H9 (cell line): ENCODE measurements around the gene CTSE. TPM values are rescaled to one million over a fixed set of nuclear protein-coding genes. Genes with fewer than 3 reads are reported as not detected.

Experiments used
- DNase-seq: peaks from one replicate; pipeline ENCODE4 v3.0.0-alpha.2; 2017
- H2AFZ ChIP-seq: one replicate; pipeline ENCODE4 v1.6.1; 2013; ENCODE audit warnings: mild to moderate bottlenecking, low read length, control low read depth, moderate library complexity
- H2AK5ac ChIP-seq: 2 replicates; pipeline ENCODE4 v1.6.1; 2013; ENCODE audit warnings: low read length, control low read depth, mixed read lengths; ENCODE audit not compliant: insufficient read length
- H2BK120ac ChIP-seq: one replicate; pipeline ENCODE4 v1.6.1; 2013; ENCODE audit warnings: low read depth, mild to moderate bottlenecking, low read length, control low read depth, inconsistent platforms; ENCODE audit not compliant: poor library complexity, severe bottlenecking
- H2BK12ac ChIP-seq: 2 replicates; pipeline ENCODE4 v1.6.1; 2013; ENCODE audit warnings: low read length, control low read depth, mixed read lengths, low read depth; ENCODE audit not compliant: insufficient read length
- H2BK15ac ChIP-seq: 2 replicates; pipeline ENCODE4 v1.6.1; 2013; ENCODE audit warnings: low read depth, low read length, control low read depth
- H2BK20ac ChIP-seq: one replicate; pipeline ENCODE4 v1.6.1; 2013; ENCODE audit warnings: low read depth, mild to moderate bottlenecking, low read length, control low read depth, inconsistent platforms; ENCODE audit not compliant: poor library complexity, severe bottlenecking
- H2BK5ac ChIP-seq: 2 replicates; pipeline ENCODE4 v1.6.1; 2013; ENCODE audit warnings: low read length, control low read depth, mixed read lengths; ENCODE audit not compliant: insufficient read length
- H3K14ac ChIP-seq: 2 replicates; pipeline ENCODE4 v1.6.1; 2013; ENCODE audit warnings: low read length, control low read depth; ENCODE audit not compliant: insufficient read depth
- H3K18ac ChIP-seq: 2 replicates; pipeline ENCODE4 v1.6.1; 2013; ENCODE audit warnings: low read depth, mild to moderate bottlenecking, mixed read lengths, low read length, control low read depth; ENCODE audit not compliant: insufficient read length
- H3K23ac ChIP-seq: 2 replicates; pipeline ENCODE4 v1.6.1; 2013; ENCODE audit warnings: low read length, control low read depth, mixed read lengths, low read depth; ENCODE audit not compliant: insufficient read length
- H3K23me2 ChIP-seq: 2 replicates; pipeline ENCODE4 v1.6.1; 2013; ENCODE audit warnings: low read depth, mild to moderate bottlenecking, mixed read lengths, low read length, control low read depth; ENCODE audit not compliant: insufficient read length, poor library complexity, severe bottlenecking
- H3K27ac ChIP-seq: 2 replicates; pipeline ENCODE4 v1.5.1; 2013; ENCODE audit warnings: low read length, control low read depth, mixed read lengths, low read depth; ENCODE audit not compliant: insufficient read length
- H3K27me3 ChIP-seq: 2 replicates; pipeline ENCODE4 v1.6.1; 2013; ENCODE audit warnings: low read length, control low read depth, inconsistent platforms; ENCODE audit not compliant: insufficient read depth
- H3K4ac ChIP-seq: 2 replicates; pipeline ENCODE4 v1.6.1; 2013; ENCODE audit warnings: low read depth, mild to moderate bottlenecking, control low read depth, inconsistent platforms, low read length, moderate library complexity
- H3K4me1 ChIP-seq: 2 replicates; pipeline ENCODE4 v1.6.1; 2013; ENCODE audit warnings: low read length, control low read depth, inconsistent platforms; ENCODE audit not compliant: insufficient read depth
- H3K4me2 ChIP-seq: 2 replicates; pipeline ENCODE4 v1.6.1; 2013; ENCODE audit warnings: low read length, control low read depth, mixed read lengths; ENCODE audit not compliant: insufficient read length, insufficient read depth
- H3K56ac ChIP-seq: 2 replicates; pipeline ENCODE4 v1.6.1; 2013; ENCODE audit warnings: low read depth, mild to moderate bottlenecking, mixed read lengths, low read length, control low read depth; ENCODE audit not compliant: insufficient read length
- H3K79me1 ChIP-seq: 2 replicates; pipeline ENCODE4 v1.6.1; 2013; ENCODE audit warnings: low read depth, mild to moderate bottlenecking, moderate library complexity, low read length, control low read depth, inconsistent platforms; ENCODE audit not compliant: insufficient read depth, poor library complexity, severe bottlenecking
- H3K79me2 ChIP-seq: 2 replicates; pipeline ENCODE4 v1.6.1; 2013; ENCODE audit warnings: low read length, control low read depth, inconsistent platforms; ENCODE audit not compliant: insufficient read depth
- H3K9ac ChIP-seq: 2 replicates; pipeline ENCODE4 v1.6.1; 2013; ENCODE audit warnings: low read length, control low read depth, mixed read lengths; ENCODE audit not compliant: insufficient read length; ENCODE audit errors: extremely low read depth
- H3K9me3 ChIP-seq: one replicate; pipeline ENCODE4 v1.6.1; 2013; ENCODE audit warnings: low read depth, low read length, inconsistent platforms; ENCODE audit not compliant: control insufficient read depth
- H3T11ph ChIP-seq: one replicate; pipeline ENCODE4 v1.6.1; 2013; ENCODE audit warnings: mild to moderate bottlenecking, low read length, control low read depth, inconsistent platforms
- H4K20me1 ChIP-seq: one replicate; pipeline ENCODE4 v1.6.1; 2013; ENCODE audit not compliant: control insufficient read depth, insufficient read length, insufficient read depth
- H4K5ac ChIP-seq: 2 replicates; pipeline ENCODE4 v1.6.1; 2013; ENCODE audit warnings: low read depth, mild to moderate bottlenecking, mixed read lengths, low read length, control low read depth; ENCODE audit not compliant: insufficient read length
- H4K8ac ChIP-seq: replicated peaks from 2 replicates; pipeline ENCODE4 v1.6.1; 2013; ENCODE audit warnings: low read length, control low read depth, mixed read lengths, low read depth; ENCODE audit not compliant: insufficient read length
- H4K91ac ChIP-seq: 2 replicates; pipeline ENCODE4 v1.6.1; 2013; ENCODE audit warnings: low read depth, mild to moderate bottlenecking, moderate library complexity, mixed read lengths, low read length, control low read depth; ENCODE audit not compliant: insufficient read length
- H3K27ac Mint-ChIP-seq, 3 experiments: 2 replicates in 2 of 3; 3 replicates in 1 of 3; pipeline ENCODE4 v1.8.0; 2020 to 2021; ENCODE audit warnings: mixed read lengths in 3 of 3, mild to moderate bottlenecking in 1 of 3, moderate library complexity in 1 of 3
- H3K27me3 Mint-ChIP-seq: 2 replicates; pipeline ENCODE4 v1.8.0; 2021; ENCODE audit warnings: low read depth, mild to moderate bottlenecking, moderate library complexity, mixed read lengths
- H3K36me3 Mint-ChIP-seq, 3 experiments: 2 replicates in 2 of 3; 3 replicates in 1 of 3; pipeline ENCODE4 v1.8.0; 2020 to 2021; ENCODE audit warnings: low read depth in 3 of 3, mixed read lengths in 3 of 3; ENCODE audit not compliant: insufficient read depth in 1 of 3
- H3K4me1 Mint-ChIP-seq, 2 experiments: 2 replicates each; pipeline ENCODE4 v1.8.0; 2020; ENCODE audit warnings: mixed read lengths in 2 of 2
- H3K4me3 Mint-ChIP-seq, 2 experiments: 2 replicates in 1 of 2; 3 replicates in 1 of 2; pipeline ENCODE4 v1.8.0; 2020 to 2021; ENCODE audit warnings: mild to moderate bottlenecking in 2 of 2, mixed read lengths in 2 of 2, moderate library complexity in 1 of 2
- H3K9me3 Mint-ChIP-seq, 2 experiments: 2 replicates in 1 of 2; 3 replicates in 1 of 2; pipeline ENCODE4 v1.8.0; 2020; ENCODE audit warnings: mild to moderate bottlenecking in 2 of 2, mixed read lengths in 2 of 2, moderate library complexity in 1 of 2
- CTCF ChIP-seq: fragments of 200-600 bp; sonication (generic); conservative IDR thresholded peaks from 3 replicates; pipeline ENCODE4 v1.8.0; 2021; ENCODE audit warnings: antibody characterized with exemption, mild to moderate bottlenecking
- WGBS: extraction: QIAGEN DNeasy Blood & Tissue Kit; methylation state at CpG from one replicate; pipeline ENCODE4 v1.1.7; 2013; ENCODE audit warnings: missing lambda C conversion rate, low lambda C conversion rate, mixed read lengths; ENCODE audit not compliant: insufficient read length; ENCODE audit errors: extremely low coverage; 5-methylcytosine and 5-hydroxymethylcytosine counted together
- total RNA-seq: library from RNA; stranded (reverse); gene quantifications from 2 replicates; pipeline ENCODE4 v1.2.1, GENCODE V29; 2021

CTSE gene
- total RNA-seq, 1 experiment from 2014 or later, result not detected

DNA sequence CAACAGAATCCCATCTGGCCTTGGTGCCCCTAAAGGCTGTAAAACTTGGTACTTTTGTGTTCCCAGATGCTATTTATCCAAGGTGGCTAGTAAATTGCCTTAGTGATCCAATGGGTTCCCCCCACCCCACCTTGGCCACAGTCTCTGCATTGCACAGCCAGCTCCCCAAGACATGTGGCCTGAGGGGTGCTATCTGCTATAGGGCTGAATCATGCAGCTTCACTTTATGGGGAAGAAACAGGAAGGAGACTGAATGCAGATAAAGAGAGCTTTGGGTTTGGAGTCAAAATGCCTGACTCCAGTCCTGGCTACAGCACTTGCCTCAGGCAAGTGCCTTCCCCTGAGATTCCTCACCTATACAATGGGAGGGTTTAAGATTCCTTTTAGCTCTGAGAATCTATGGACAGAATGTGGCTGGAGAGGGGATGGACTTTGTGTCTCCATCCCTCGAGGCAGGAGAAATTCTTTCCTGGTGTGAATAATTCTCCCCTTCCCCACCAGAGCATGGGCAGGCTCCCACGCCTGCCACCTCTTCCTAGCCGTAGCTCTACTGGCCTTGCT is 35.7 kb upstream of the CTSE start:
- H3K9me3 Mint-ChIP-seq, result peaks cover 12 to 16% of the 10 kb centered on the region in 2 experiments
- no peak overlapping the region for H2AFZ ChIP-seq
- H2BK5ac ChIP-seq, result no peak overlapping the region
- H4K20me1 ChIP-seq, result no peaks in the 10 kb centered on the region
- no peak overlapping the region for H3K56ac ChIP-seq
- H3K36me3 Mint-ChIP-seq, result peaks cover 6 to 10% (median 9%) of the 10 kb centered on the region in 3 experiments
- H2BK12ac ChIP-seq, result no peak overlapping the region
- H3K9me3 ChIP-seq, result no peaks in the 10 kb centered on the region
- H2BK120ac ChIP-seq, result no peak overlapping the region
- H3K23ac ChIP-seq, result no peak overlapping the region
- H3K23me2 ChIP-seq, result no peaks in the 10 kb centered on the region
- no peak overlapping the region for H3K27ac Mint-ChIP-seq
- H3K79me2 ChIP-seq, result no peaks in the 10 kb centered on the region
- no peaks in the 10 kb centered on the region for H3K79me1 ChIP-seq
- no peak overlapping the region for H3K4ac ChIP-seq
- H3K4me1 Mint-ChIP-seq, result peaks cover 0 to 6% of the 10 kb centered on the region in 2 experiments; a peak in 1 of 4 replicates
- H3T11ph ChIP-seq, result no peak overlapping the region
- peaks cover 5% of the 10 kb centered on the region for H3K27me3 Mint-ChIP-seq
- no peak overlapping the region for H4K8ac ChIP-seq
- no peak overlapping the region for H3K18ac ChIP-seq
- no peak overlapping the region for H3K27ac ChIP-seq
- no peak overlapping the region for H3K4me3 Mint-ChIP-seq
- H4K5ac ChIP-seq, result no peak overlapping the region
- TF ChIP-seq CTCF, result no peak
- H3K14ac ChIP-seq, result no peak overlapping the region
- no peak overlapping the region for H2BK20ac ChIP-seq
- H2AK5ac ChIP-seq, result no peak overlapping the region
- no peaks in the 10 kb centered on the region; the same call in 1 of the 2 replicates for H3K4me1 ChIP-seq
- no peak overlapping the region for H3K9ac ChIP-seq
- H3K4me2 ChIP-seq, result no peak overlapping the region
- no peak for DNase-seq
- no CpG with 5 or more reads among the region's 3 CpGs for WGBS
- H2BK15ac ChIP-seq, result no peak overlapping the region
- H4K91ac ChIP-seq, result no peak overlapping the region
- no peaks in the 10 kb centered on the region for H3K27me3 ChIP-seq
